Ureter (tissue), 1 donor: ENCODE data around the gene CEACAM5. TPM values are rescaled to one million over a fixed set of nuclear protein-coding genes. Genes with fewer than 3 reads are reported as not detected.
A peak's percentile ranks its signal among the peaks of the same experiment; 100 is the strongest.
"Not testable (repeated sequence)": the region's sequence is repeated elsewhere in the genome, so short reads cannot be mapped to it uniquely, and the experiment has no call there.

Source experiments
- DNase-seq: peaks from one replicate; pipeline ENCODE4 v3.0.0-alpha.2; 2020; ENCODE audit warnings: low spot score
- total RNA-seq: library from RNA; stranded (reverse); gene quantifications from one replicate; pipeline ENCODE4 v1.2.4, GENCODE V29; 2023
- donor health status: DM: yes; HTN: yes; CAD: no.

The CEACAM5 gene
- total RNA-seq, 1 donor from 2014 or later: 0.36 TPM

GRCh38 chr19:41740415-41741243 lies 32.2 kb downstream of the CEACAM5 start:
- DNase-seq: no peak

GRCh38 chr19:41741244-41741554 lies 32.8 kb downstream of the CEACAM5 start:
- no peak for DNase-seq

- no peak for DNase-seq
Measured at GRCh38 chr19:41744850-41745249, 36.4 kb downstream of the CEACAM5 start.

- no peak for DNase-seq
Measured at GRCh38 chr19:41745756-41746155, 37.3 kb downstream of the CEACAM5 start.

DNA sequence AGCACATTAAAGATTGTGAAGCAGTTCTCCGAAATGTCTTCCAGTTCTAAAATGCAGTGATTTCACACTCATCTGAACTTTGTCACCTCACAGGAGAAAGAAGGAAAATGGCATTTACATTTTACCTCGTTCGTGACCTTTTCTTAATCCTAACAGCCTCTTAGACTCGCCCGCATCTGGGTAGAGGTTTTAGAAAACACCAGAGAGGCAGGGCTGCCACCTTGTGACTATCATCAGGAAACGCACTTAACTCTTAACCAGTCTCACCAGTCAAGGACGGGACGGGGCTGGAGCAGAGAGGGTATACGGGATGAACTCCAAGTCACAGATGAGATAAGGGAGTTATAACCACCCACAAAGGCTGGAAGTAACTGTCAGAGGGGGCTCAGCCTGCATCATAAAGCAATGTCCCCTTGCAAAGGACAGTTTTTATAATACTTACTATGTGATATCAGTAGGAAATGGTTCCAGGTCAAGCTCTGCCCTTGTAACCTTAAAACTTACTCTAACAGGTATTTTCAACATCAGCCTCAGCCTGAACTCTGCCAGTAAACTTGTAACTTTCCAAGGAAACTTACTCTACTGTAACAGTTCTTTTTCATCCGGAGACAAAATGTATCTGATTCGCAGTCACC lies 38.3 kb downstream of the CEACAM5 start:
- DNase-seq: peak; percentile 56

- no peak for DNase-seq
Measured at GRCh38 chr19:41748012-41748411, 39.6 kb downstream of the CEACAM5 start.

- DNase-seq: not testable (repeated sequence)
Measured at GRCh38 chr19:41750248-41751134, 42.1 kb downstream of the CEACAM5 start.

DNA sequence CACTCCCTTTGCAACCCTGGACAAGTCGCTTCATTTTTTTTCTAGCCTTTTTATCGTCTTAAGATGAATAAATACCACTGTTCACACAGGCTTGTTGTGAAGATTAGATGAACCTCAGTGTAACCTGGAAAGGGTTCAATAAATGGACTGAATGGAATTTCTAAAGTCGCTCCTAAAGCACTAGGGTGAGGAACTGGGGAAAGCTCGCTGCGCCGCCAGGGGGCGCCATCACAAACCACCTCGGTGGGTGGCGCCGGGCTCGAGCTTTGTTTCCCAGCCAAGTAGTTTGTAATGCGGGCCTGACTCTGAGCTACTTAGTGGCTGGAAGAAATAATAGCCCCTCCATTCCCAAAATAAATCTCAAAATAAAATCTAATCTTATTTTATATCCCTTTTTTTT lies 44.7 kb downstream of the CEACAM5 start:
- DNase-seq: peak; percentile 51

GRCh38 chr19:41753936-41754529 lies 45.6 kb downstream of the CEACAM5 start:
- DNase-seq: peak; percentile 53

GRCh38 chr19:41755328-41755913 lies 47.0 kb downstream of the CEACAM5 start, which contains the start of gene CEACAM6:
Gene CEACAM6, plus strand, starts transcription at chr19:41755530. Its CDS starts 109 bp downstream, at chr19:41755639.
- no peak for DNase-seq

- no peak for DNase-seq
Measured at GRCh38 chr19:41758846-41759245, 50.4 kb downstream of the CEACAM5 start.

GRCh38 chr19:41767115-41767514 lies 58.7 kb downstream of the CEACAM5 start:
- no peak for DNase-seq

GRCh38 chr19:41768105-41768504 lies 59.7 kb downstream of the CEACAM5 start:
- not testable (repeated sequence) for DNase-seq

GRCh38 chr19:41769608-41770007 lies 61.2 kb downstream of the CEACAM5 start:
- DNase-seq: no peak

GRCh38 chr19:41771410-41771809 lies 63.0 kb downstream of the CEACAM5 start:
- DNase-seq: no peak

DNA sequence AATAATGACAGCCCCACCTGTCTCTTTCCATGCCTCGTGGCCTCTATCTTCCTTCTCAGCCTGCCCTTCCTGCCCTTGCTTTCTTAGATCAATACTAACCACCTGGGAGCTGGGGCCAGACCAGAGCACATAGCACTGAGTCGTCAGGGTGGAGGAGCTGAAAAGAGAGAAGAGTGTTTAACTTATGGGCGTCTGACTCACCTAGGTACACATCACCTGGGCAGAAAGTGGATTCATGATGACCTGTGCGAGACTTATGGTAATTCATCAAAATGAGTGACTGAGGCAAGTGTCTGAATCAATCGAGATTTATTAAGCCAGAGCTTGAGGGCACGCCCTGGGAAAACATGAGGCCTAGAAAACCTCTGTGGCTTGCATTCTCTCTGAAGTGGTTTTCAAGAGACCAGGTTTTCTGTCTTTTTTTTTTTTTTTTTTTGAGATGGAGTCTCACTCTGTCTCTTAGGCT lies 66.1 kb downstream of the CEACAM5 start:
- no peak for DNase-seq

DNA sequence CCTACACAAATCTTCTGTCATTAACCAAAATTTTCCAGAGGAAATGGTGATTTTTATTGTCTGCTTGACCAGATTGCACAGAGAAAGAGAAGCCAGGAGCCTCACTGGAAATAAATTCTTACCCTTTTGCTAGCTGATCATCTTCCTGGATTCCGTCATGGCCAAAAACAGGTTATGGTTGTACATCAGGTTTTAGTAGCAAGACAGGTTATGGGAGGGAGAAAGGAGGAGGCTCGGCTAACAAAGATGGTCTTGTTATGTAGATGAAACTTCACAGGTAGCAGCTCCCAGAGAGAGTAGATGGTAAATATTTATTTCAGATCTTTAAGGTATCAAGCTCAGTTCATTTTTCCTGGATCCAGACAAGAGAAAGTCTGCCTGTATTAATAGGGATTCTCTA lies 68.3 kb downstream of the CEACAM5 start:
- DNase-seq: no peak
